HG03432 (cell line): ENCODE measurements around the gene FBXO34.
"Not testable (repeated sequence)": the region's sequence is repeated elsewhere in the genome, so short reads cannot be mapped to it uniquely, and the experiment has no call there.

Experiments used
- ATAC-seq: cut with Tn5 transposase; IDR thresholded peaks from one replicate; pipeline ENCODE4 v1.9.1; 2021; ENCODE audit warnings: mild to moderate bottlenecking, moderate library complexity; ENCODE audit not compliant: unreplicated experiment

The FBXO34 gene

DNA sequence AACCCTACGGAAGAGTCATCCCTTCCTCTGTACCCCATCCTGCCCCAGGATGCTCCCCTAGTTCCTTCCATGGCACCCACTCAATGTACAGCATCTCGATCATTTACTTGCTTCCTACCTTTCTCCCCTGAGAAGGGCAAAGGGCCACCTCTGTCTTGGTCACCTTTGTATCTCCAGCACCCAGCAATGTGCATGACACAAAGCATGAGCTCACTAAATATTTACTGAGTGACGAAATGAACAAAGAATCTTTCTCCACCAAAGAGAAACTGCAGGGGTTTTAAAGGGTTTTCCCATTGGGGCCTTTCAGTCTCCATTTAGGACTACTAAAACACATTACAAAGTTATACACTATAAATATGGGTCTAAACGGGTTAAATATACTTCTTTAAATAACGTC is 109.8 kb downstream of the FBXO34 start:
- ATAC-seq = no peak

DNA sequence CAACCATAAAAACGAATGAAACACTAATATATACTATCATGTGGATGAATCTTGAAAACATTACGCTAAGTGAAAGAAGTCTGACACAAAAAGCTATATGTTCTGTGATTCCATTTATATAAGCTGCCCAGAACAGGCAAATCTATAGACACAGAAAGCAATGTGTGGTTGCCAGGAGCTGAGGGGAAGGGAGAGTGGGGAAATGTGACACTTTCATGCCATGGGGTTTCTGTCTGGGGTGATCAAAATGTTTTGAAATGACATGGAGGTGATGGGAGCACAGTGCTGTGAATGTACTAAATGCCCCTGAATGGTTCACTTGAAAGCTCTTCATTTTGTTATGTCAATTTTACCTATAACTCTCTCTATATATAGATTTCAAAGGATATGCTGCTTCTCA is 110.3 kb downstream of the FBXO34 start:
- no peak for ATAC-seq

DNA sequence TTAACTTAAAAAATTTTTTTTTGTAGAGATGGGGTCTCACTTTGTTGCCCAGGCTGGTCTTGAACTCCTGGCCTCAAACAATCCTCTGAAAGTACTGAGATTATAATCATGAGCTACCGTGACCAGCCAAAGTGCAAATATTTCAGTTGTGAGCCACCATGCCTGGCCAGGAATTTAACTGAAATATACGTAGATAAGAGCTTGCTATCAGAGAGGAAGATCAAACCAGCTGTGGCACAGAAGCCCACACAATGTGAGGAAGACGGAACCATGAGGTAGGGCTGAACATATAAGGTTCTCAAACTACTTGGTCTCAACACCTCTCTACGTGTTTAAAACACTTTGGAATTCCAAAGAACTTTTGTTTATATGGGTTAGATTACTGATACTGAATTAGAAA is 111.3 kb downstream of the FBXO34 start:
- ATAC-seq = no peak

DNA sequence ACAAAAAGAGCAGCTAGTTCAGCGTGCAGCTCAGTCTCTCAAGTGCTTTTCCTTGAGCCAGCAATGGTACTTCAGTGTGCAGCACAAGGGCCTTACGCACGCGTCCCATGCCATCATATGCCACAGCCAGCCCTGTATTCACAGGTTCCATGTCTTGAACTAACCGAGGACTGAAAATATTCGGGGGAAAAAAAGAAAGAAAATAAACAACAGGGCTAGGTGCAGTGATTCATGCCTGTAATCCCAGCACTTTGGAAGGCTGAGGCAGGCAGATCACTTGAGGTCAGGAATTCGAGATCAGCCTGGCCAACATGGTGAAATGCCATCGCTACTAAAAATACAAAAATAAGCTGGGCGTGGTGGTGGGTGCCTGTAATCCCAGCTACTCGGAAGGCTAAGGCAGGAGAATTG is 111.8 kb downstream of the FBXO34 start:
- ATAC-seq = not testable (repeated sequence)

DNA sequence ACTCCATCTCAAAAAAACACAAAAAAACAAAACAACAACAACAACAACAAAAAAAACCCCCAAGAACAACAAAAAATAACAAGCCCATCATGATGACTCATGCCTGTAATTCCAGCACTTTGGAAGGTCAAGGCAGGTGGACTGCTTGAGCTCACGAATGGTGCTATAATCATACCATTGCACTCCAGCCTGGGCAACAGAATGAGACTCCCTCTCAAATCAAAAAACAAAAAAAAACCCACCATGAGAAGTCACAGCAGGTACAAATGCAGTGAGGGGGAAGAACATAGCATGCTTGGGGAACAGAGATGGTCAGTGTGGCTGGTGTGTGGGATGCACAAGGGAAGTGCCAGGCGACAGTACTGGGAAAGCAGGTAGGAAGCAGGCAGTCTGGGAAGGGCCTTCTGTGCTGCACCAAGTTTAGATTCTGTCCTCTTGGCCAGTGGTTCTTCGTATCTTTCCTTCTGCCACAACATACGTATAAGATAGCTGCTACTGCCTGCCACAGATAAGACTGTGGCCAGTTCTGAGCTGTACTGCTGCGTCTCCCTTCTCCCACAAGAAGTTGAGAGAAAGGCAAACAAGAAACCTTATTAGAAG is 112.4 kb downstream of the FBXO34 start:
- ATAC-seq = no peak

DNA sequence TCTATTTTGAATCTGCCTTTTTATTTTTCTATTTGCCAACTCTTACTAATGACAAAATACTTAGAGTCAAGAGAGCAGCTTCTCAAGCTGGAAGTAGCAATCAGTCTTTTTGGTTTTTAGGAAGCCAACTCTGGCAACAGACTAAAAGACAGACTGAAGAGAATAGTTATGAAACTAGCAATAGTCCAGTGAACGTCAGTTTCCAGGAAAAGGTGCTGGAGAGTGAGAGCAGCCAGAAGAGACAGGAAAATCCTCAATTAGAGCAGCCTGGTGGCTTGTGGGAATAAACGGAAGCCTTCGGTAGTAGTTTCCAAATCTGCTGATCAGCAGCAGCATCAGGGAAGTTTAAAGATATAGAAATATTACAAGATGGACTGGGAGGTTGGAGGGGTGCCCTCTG is 113.3 kb downstream of the FBXO34 start:
- no peak for ATAC-seq

DNA sequence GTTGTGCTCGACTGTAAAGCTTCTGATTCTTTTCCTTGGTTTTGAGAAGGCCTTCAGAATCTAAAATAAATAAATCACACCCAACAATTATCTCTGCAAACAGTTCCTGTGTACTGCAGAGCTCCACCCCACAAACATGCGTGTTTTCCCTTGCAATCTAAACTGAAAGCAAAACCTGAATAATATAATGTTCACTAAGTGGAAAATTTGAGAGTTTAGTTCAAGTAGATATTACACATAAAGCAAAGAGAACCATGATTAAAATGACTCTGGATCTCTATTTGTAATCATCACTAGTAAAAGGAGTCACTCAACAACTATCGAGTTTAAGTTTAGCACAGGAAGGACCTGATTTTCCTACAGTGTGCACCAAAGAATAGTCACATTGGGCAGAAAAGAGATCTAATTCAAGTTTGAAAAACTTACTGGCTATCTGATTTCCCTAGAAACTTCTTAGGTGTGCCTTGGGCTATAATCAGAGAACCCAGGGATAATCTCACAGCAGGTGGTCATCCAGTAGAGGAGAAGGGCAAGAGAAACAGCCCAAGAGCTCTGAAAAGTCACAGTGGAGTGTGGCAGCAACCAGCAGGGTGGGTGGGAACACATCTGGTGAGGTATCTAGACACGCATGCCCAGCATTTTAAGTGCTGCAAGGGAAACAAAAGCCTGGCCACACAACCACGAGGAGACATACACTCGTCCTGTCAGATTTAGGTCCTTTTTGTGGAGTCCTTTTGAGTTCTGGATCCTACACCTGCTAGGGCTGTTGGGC is 115.0 kb downstream of the FBXO34 start:
- ATAC-seq = no peak

DNA sequence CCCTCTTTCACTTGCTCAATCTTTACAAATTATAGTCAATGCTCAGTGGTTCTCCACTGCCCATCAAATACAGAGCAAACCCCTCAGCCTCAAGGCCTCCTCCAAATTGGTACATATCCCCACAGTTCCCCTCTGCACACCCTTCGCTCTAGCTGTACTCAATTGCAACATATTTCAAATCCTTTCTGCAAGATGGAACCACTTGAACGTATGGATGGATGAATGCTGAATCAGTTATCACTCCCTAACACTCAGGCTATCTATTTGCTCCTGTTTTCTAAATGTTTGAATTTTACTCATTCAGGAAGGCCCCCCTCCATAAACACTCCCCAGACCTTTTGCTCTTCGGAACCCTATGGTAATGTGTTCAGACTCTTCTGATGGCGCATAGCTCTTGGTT is 115.9 kb downstream of the FBXO34 start:
- no peak for ATAC-seq

DNA sequence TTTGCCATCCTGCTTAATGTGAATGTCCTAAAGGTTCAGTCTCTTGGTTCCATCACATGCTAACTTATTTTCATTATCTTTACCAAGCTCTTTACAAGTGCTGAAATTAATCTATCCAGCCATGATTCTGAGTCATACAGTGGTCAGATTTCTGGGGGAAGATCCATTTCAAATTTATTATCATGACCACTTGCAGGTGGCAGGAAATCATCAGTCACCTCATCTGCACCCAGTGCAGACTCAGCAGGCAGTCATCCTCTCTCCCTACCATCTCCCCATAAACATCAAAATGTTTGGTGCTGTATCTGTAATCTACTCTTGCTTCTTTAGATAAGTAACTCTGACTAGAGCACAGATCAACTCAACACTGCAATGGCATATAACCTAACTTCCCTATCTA is 116.9 kb downstream of the FBXO34 start:
- no peak for ATAC-seq

DNA sequence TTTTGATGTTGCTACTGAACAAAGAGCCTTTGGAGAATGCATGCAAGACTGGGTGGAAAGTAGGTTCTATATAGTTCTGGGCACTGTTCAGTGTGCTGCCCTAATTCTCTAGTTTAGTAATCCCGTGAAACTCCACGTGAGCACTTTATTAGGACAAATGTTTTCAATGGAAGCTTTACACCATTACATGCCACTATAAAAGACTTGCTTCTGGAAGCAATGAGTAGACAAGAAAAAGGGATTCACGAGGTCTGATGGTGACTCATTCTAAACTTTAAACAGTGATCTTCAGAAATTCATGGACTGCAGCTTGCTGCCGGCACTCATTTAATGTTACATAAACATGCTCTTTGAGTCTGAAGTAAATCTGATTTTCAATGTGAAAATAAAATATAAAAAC is 118.1 kb downstream of the FBXO34 start:
- no peak for ATAC-seq

DNA sequence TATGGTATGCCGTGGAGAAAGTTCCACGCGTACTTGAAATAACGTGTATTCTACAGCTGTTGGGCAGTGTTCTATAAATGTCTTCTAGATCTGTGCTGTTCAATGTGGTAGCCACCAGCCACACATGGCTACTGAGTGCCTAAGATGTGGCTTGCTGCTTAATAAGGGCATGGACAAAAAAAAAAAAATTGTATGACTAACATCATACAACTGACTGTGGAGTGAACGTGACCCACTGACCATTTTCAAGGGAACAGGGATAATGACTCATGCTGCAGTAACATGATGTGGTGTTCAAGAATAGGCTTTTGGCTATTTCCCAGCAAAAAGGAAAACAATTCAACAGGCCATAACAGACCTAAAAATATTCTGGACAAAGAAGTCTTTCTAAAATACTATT is 127.5 kb downstream of the FBXO34 start:
- no peak for ATAC-seq

DNA sequence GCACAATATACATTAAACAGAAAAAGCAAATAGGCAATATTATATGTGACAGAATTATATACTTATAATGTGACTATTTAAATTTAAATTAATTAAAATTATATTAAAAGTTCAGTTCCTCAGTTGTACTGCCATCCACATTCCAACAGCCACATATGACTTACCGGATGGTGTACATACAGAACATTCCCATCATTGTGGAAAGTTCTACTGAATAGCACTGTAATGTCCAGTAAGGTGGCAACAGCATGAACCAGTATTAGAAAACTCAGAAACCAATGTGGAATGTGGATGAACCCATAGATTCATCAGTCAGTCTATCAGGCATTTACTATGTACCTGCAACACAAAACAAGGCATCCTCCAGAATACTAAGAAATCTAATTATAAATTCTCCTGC is 128.0 kb downstream of the FBXO34 start:
- no peak for ATAC-seq

DNA sequence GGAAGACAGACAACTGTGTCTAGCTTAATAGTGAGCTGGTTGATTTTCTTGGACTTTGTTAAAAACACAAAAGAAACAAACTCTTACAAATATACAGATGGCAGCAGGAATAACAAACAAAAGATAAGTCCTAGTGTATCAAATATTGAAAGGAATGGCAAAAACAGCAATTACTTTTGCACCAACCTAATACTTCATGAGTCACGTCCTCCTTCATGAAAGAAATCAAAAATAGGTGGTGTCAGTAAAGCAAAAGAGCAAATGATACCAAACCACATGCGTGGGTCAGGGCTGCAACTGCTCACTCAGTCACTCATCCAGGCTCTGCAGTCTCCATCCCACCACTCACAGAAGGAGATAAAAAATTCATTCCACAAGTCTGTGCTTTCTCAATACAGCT is 128.6 kb downstream of the FBXO34 start:
- ATAC-seq = no peak

DNA sequence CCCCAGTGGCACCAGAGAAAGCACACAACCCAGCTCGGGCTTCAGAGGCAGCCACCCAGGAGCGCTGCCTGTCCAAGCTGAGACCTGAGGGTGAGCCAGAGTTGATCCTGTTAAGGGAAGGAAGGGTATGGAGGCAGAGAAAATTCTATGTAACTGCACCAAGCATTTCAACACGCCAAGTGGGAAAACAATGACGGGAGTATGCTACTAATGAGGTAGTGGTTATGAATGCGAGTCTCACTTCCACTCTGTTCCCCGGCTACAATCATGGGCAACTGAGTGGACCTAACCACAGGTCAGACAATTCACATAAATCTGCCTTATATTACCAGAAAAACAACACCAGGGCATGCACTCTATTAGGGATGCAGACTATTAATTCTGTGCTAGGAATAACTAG is 130.5 kb downstream of the FBXO34 start:
- no peak for ATAC-seq
